Raji (cell line): ENCODE results near the gene AUTS2.

Source experiments
- POLR2A ChIP-seq: IDR thresholded peaks from 2 replicates; pipeline ENCODE4 v1.6.1; 2011; ENCODE audit warnings: low read depth, low read length, control low read depth; ENCODE audit not compliant: insufficient read depth

AUTS2 gene

GRCh38 chr7:69775231-69775771 lies 177.0 kb downstream of the AUTS2 start:
- TF ChIP-seq POLR2A, result no peak

- TF ChIP-seq POLR2A, result no peak
These were observed 178.3 kb downstream of the AUTS2 start for GRCh38 chr7:69776611-69777010.

- no peak for TF ChIP-seq POLR2A
These were observed 179.9 kb downstream of the AUTS2 start for GRCh38 chr7:69778138-69778537.

GRCh38 chr7:69780379-69780778 lies 182.1 kb downstream of the AUTS2 start:
- no peak for TF ChIP-seq POLR2A

- no peak for TF ChIP-seq POLR2A
These were observed 183.2 kb downstream of the AUTS2 start for GRCh38 chr7:69781412-69781846.

- TF ChIP-seq POLR2A, result no peak
These were observed 184.8 kb downstream of the AUTS2 start for GRCh38 chr7:69782917-69783684.

- no peak for TF ChIP-seq POLR2A
These were observed 188.6 kb downstream of the AUTS2 start for GRCh38 chr7:69786730-69787395.

GRCh38 chr7:69787736-69788431 lies 189.6 kb downstream of the AUTS2 start:
- no peak for TF ChIP-seq POLR2A

- TF ChIP-seq POLR2A, result no peak
These were observed 191.3 kb downstream of the AUTS2 start for GRCh38 chr7:69789563-69789962.

- no peak for TF ChIP-seq POLR2A
These were observed 192.9 kb downstream of the AUTS2 start for GRCh38 chr7:69790977-69791724.

- no peak for TF ChIP-seq POLR2A
These were observed 193.5 kb downstream of the AUTS2 start for GRCh38 chr7:69791739-69792138.

- TF ChIP-seq POLR2A, result no peak
These were observed 197.7 kb downstream of the AUTS2 start for GRCh38 chr7:69795932-69796331.

- TF ChIP-seq POLR2A, result no peak
These were observed 198.1 kb downstream of the AUTS2 start for GRCh38 chr7:69796416-69796815.

GRCh38 chr7:69799048-69799697 lies 200.9 kb downstream of the AUTS2 start:
- TF ChIP-seq POLR2A, result no peak
